ENCODE data around the gene CAND2. TPM values are rescaled to one million over a fixed set of nuclear protein-coding genes. Genes with fewer than 3 reads are reported as not detected.

Gene CAND2
- total and polyA plus RNA-seq, 9 of the 15 experiments (the other 6 are each of a cell fraction or from before 2014, with no cell fraction given): 0.91 to 14.9 (median 4.3) TPM

DNA sequence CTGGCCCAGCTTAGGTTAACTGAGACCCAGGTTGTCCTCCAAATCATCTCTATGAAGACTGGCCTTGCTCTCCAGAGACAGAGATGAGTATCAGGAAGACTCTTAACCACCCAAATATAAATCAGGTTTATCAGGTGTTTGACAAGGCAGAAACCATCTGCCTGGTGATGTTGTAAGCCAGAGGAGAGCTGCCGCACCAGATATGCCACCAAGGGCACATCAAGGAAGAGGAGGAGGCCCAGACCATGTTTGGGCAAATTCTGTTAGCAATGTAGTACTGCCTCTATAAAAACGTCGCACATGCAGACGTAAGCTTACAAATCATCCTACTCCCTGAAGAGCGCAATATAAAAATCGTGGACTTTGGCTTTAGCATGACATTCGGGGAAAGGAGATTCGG lies 65.9 kb downstream of the CAND2 start (continued):
- TF ChIP-seq, protein P1, sequence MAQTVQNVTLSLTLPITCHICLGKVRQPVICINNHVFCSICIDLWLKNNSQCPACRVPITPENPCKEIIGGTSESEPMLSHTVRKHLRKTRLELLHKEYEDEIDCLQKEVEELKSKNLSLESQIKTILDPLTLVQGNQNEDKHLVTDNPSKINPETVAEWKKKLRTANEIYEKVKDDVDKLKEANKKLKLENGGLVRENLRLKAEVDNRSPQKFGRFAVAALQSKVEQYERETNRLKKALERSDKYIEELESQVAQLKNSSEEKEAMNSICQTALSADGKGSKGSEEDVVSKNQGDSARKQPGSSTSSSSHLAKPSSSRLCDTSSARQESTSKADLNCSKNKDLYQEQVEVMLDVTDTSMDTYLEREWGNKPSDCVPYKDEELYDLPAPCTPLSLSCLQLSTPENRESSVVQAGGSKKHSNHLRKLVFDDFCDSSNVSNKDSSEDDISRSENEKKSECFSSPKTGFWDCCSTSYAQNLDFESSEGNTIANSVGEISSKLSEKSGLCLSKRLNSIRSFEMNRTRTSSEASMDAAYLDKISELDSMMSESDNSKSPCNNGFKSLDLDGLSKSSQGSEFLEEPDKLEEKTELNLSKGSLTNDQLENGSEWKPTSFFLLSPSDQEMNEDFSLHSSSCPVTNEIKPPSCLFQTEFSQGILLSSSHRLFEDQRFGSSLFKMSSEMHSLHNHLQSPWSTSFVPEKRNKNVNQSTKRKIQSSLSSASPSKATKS (CRISPR knock-in tag; IDR thresholded peaks at IDR 0.05): no peak
- TF ChIP-seq TFAM (CRISPR knock-in tag; conservative IDR thresholded peaks at IDR 0.05) (no peak), TSHZ1 (CRISPR knock-in tag; IDR thresholded peaks at IDR 0.05) (no peak), MTA1 (IDR thresholded peaks at IDR 0.05; ENCODE audit: borderline replicate concordance) (no peak), ZNF212 (CRISPR knock-in tag; IDR thresholded peaks at IDR 0.05) (no peak), POLR2H (tag; IDR thresholded peaks at IDR 0.05; ENCODE audit: low read depth) (no peak), ZNF584 (CRISPR knock-in tag; IDR thresholded peaks at IDR 0.05; ENCODE audit: low read depth) (no peak), CBX3 (IDR thresholded peaks at IDR 0.05; ENCODE audit: borderline replicate concordance in 1 of 2, low read length in 2 of 2) (no peak)
- TF ChIP-seq, protein P2, sequence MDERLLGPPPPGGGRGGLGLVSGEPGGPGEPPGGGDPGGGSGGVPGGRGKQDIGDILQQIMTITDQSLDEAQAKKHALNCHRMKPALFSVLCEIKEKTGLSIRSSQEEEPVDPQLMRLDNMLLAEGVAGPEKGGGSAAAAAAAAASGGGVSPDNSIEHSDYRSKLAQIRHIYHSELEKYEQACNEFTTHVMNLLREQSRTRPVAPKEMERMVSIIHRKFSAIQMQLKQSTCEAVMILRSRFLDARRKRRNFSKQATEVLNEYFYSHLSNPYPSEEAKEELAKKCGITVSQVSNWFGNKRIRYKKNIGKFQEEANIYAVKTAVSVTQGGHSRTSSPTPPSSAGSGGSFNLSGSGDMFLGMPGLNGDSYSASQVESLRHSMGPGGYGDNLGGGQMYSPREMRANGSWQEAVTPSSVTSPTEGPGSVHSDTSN (CRISPR knock-in tag; IDR thresholded peaks at IDR 0.05; ENCODE audit: low read depth): no peak
- TF ChIP-seq, protein P2 (tag; conservative IDR thresholded peaks at IDR 0.05; ENCODE audit: low read depth): no peak
- TF ChIP-seq, protein P3, sequence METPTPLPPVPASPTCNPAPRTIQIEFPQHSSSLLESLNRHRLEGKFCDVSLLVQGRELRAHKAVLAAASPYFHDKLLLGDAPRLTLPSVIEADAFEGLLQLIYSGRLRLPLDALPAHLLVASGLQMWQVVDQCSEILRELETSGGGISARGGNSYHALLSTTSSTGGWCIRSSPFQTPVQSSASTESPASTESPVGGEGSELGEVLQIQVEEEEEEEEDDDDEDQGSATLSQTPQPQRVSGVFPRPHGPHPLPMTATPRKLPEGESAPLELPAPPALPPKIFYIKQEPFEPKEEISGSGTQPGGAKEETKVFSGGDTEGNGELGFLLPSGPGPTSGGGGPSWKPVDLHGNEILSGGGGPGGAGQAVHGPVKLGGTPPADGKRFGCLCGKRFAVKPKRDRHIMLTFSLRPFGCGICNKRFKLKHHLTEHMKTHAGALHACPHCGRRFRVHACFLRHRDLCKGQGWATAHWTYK (CRISPR knock-in tag; IDR thresholded peaks at IDR 0.05): no peak
- TF ChIP-seq, protein P4, sequence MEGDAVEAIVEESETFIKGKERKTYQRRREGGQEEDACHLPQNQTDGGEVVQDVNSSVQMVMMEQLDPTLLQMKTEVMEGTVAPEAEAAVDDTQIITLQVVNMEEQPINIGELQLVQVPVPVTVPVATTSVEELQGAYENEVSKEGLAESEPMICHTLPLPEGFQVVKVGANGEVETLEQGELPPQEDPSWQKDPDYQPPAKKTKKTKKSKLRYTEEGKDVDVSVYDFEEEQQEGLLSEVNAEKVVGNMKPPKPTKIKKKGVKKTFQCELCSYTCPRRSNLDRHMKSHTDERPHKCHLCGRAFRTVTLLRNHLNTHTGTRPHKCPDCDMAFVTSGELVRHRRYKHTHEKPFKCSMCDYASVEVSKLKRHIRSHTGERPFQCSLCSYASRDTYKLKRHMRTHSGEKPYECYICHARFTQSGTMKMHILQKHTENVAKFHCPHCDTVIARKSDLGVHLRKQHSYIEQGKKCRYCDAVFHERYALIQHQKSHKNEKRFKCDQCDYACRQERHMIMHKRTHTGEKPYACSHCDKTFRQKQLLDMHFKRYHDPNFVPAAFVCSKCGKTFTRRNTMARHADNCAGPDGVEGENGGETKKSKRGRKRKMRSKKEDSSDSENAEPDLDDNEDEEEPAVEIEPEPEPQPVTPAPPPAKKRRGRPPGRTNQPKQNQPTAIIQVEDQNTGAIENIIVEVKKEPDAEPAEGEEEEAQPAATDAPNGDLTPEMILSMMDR (IDR thresholded peaks at IDR 0.05 in 2 of 3, conservative IDR thresholded peaks at IDR 0.05 in 1 of 3; ENCODE audit: insufficient read depth in 2 of 3, low read depth in 1 of 3, low read length in 3 of 3): no peak
- TF ChIP-seq, protein P5, sequence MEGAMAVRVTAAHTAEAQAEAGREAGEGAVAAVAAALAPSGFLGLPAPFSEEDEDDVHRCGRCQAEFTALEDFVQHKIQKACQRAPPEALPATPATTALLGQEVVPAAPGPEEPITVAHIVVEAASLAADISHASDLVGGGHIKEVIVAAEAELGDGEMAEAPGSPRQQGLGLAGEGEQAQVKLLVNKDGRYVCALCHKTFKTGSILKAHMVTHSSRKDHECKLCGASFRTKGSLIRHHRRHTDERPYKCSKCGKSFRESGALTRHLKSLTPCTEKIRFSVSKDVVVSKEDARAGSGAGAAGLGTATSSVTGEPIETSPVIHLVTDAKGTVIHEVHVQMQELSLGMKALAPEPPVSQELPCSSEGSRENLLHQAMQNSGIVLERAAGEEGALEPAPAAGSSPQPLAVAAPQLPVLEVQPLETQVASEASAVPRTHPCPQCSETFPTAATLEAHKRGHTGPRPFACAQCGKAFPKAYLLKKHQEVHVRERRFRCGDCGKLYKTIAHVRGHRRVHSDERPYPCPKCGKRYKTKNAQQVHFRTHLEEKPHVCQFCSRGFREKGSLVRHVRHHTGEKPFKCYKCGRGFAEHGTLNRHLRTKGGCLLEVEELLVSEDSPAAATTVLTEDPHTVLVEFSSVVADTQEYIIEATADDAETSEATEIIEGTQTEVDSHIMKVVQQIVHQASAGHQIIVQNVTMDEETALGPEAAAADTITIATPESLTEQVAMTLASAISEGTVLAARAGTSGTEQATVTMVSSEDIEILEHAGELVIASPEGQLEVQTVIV (CRISPR knock-in tag; IDR thresholded peaks at IDR 0.05; ENCODE audit: borderline replicate concordance): no peak

Measured in K562 (cell line).